Activated CD8-positive, alpha-beta T cell treated with anti-CD3 and anti-CD28 coated beads for 36 hours (primary cell): ENCODE data around the gene NCKAP5L. TPM values are rescaled to one million over a fixed set of nuclear protein-coding genes. Genes with fewer than 3 reads are reported as not detected.

Experiments used
- ATAC-seq: fragments of 200-7000 bp; cut with Tn5 transposase; one replicate; pipeline ENCODE4 v1.10.0; 2021; ENCODE audit warnings: mild to moderate bottlenecking, moderate library complexity
- CTCF ChIA-PET: fragments of 350-600 bp; sonication (Branson Sonifier 250); formaldehyde crosslinking; loops from one replicate; lab custom pipeline; 2021; ENCODE audit warnings: antibody characterized with exemption; lab: Charles Lee
- POLR2A ChIA-PET: fragments of 350-600 bp; sonication (Branson Sonifier 250); formaldehyde crosslinking; loops from one replicate; lab custom pipeline; 2021; ENCODE audit warnings: antibody characterized with exemption; lab: Charles Lee
- DNase-seq: peaks from one replicate; pipeline ENCODE4 v3.0.0-alpha.2; 2020
- H3K27ac Mint-ChIP-seq: one replicate; pipeline ENCODE4 v1.8.0; 2021; ENCODE audit warnings: mild to moderate bottlenecking, mixed read lengths
- H3K27me3 Mint-ChIP-seq: one replicate; pipeline ENCODE4 v1.8.0; 2021; ENCODE audit warnings: mixed read lengths
- H3K36me3 Mint-ChIP-seq: one replicate; pipeline ENCODE4 v1.8.0; 2021; ENCODE audit warnings: low read depth, mixed read lengths
- H3K4me1 Mint-ChIP-seq: one replicate; pipeline ENCODE4 v1.8.0; 2021; ENCODE audit warnings: low read depth, mixed read lengths
- H3K4me3 Mint-ChIP-seq: one replicate; pipeline ENCODE4 v1.8.0; 2021; ENCODE audit warnings: mild to moderate bottlenecking, moderate library complexity, mixed read lengths
- H3K9me3 Mint-ChIP-seq: one replicate; pipeline ENCODE4 v1.8.0; 2021; ENCODE audit warnings: mixed read lengths
- intact Hi-C: fragments of 100-400 bp; cut with micrococcal nuclease; formaldehyde crosslinking; loops from one replicate; pipeline ENCODE4 v1.10.0; 2022
- total RNA-seq, 2 experiments: library from RNA; stranded (reverse); gene quantifications; one replicate each; pipeline ENCODE4 v1.2.3, GENCODE V29; 2021
- TF ChIP-seq, protein P1 (sequence below): fragments of 200-600 bp; IDR thresholded peaks from one replicate; pipeline ENCODE4 v1.8.0; 2022; ENCODE audit warnings: antibody characterized with exemption, mild to moderate bottlenecking

NCKAP5L gene
- total RNA-seq, 2 experiments from 2014 or later, result 5.5 to 5.7 TPM

DNA sequence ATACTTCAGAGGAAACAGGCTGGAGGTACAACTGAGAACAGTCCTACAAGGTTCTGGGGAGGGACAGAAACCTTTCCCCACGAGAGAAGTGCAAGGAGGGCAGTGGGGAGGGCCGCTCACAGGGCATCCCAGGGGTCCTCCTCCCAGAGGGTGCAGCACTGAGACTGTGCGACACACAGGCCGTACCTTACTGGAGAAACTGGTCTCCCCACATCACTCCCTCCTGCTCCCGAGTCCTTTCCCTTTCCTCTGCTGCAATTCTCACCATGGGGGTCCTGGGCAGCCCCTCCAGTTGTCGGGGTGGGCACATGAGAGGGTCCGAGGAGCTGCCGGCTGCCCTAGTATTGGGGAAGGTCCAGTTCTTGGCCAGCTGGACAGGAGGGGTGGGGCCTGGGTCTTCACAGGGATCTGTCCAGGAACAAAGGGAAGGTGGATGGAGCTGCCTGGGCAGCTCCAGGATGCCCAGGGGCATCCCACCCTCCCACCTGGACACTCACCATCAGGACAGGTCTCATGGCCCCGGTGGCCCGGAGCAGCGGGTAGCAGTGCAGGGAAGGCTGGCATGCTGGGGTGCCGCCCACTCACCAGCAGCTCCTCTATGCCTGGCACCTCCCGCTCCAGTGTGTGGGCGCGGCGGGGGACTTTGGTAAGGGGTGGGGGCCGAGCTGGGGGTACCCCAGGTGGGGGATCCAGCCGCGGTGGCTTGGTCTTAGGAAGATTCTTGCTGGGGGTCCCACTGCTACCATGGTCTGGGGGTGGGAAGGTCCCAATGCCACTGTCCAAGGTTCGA, 35.8 kb downstream of the NCKAP5L start:
- H3K27ac Mint-ChIP-seq, result no peak overlapping the region
- no peak for DNase-seq
- no peaks in the 10 kb centered on the region for H3K4me1 Mint-ChIP-seq
- POLR2A ChIA-PET, result no interaction called here
- peaks cover 5% of the 10 kb centered on the region for H3K9me3 Mint-ChIP-seq
- ATAC-seq, result no peak
- no peaks in the 10 kb centered on the region for H3K36me3 Mint-ChIP-seq
- TF ChIP-seq, protein P1, sequence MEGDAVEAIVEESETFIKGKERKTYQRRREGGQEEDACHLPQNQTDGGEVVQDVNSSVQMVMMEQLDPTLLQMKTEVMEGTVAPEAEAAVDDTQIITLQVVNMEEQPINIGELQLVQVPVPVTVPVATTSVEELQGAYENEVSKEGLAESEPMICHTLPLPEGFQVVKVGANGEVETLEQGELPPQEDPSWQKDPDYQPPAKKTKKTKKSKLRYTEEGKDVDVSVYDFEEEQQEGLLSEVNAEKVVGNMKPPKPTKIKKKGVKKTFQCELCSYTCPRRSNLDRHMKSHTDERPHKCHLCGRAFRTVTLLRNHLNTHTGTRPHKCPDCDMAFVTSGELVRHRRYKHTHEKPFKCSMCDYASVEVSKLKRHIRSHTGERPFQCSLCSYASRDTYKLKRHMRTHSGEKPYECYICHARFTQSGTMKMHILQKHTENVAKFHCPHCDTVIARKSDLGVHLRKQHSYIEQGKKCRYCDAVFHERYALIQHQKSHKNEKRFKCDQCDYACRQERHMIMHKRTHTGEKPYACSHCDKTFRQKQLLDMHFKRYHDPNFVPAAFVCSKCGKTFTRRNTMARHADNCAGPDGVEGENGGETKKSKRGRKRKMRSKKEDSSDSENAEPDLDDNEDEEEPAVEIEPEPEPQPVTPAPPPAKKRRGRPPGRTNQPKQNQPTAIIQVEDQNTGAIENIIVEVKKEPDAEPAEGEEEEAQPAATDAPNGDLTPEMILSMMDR, result no peak
- intact Hi-C loops, result no loop called here
- H3K27me3 Mint-ChIP-seq, result no peaks in the 10 kb centered on the region
- CTCF ChIA-PET, result no interaction called here
- H3K4me3 Mint-ChIP-seq, result no peak overlapping the region

DNA sequence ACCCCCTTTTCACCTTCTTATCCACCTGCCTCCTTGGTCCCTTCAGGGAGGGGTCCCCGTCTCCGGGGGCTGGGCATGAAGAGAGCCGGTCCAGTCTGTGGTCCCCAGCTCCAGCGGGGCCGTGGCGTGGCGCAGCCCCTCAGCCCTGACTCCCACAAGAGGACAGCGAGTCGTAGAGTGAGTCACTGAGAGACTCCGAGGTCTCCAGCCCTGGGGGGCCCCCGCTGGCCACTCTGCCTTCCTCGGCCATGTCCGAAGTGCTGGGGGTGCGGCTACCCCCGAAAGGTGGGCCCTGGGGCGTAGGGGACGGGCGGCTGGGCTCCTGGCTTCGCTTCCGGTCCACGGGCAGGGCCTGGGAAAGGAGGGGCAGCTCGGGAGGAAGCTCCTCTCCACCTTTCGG, 36.5 kb downstream of the NCKAP5L start:
- CTCF ChIA-PET, result no interaction called here
- POLR2A ChIA-PET, result no interaction called here
- Mint-ChIP-seq H3K4me1 (no peaks in the 10 kb centered on the region), H3K27me3 (no peaks in the 10 kb centered on the region), H3K27ac (no peak overlapping the region), H3K9me3 (peaks cover 5% of the 10 kb centered on the region), H3K4me3 (no peak overlapping the region), H3K36me3 (no peaks in the 10 kb centered on the region)
- intact Hi-C loops, result no loop called here
- TF ChIP-seq, protein P1, result no peak
- no peak for ATAC-seq
- DNase-seq, result no peak

DNA sequence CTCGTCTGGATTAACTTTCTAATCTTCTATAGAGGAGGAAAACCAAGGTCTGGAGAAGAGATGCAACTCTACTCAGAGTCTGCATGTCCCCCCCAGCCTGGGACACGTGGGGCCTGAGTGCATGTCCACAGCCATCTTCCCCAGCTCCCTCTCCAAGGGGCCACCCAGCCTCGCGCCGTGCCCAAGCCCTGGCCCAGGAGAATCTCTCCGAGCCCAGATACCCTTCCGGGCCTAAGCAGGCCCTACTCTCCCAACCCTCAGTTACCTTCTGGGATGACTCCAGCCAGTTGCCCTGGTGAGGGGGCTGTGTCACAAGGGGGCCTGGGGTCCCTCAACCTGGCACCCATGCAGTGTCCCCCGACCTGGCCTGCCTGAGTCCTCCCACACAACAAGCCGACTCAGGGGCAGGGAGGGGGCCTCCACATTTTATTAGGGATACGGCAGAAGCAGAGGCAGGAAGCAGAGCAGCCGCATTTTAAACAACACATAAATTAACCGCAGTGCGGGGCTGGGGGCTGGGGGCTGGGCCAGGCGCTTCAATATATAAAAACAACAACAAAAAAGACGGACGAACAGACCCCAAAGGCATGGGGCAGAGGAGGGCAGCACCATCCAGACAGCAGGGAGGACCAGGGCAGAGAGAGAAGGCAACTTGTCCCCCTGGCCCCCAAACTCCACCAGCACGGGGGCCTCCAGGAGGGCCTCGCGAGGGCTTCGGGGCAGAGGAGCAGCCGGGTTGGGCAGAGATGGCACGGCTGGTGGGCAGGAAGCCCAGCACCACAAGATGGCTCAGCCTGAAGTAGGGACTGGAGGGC, 37.3 kb downstream of the NCKAP5L start:
- ATAC-seq, result no peak
- Mint-ChIP-seq H3K27me3 (no peaks in the 10 kb centered on the region), H3K9me3 (peaks cover 5% of the 10 kb centered on the region), H3K4me1 (no peaks in the 10 kb centered on the region), H3K27ac (no peak overlapping the region), H3K4me3 (no peak overlapping the region), H3K36me3 (no peaks in the 10 kb centered on the region)
- DNase-seq, result no peak
- ChIA-PET POLR2A (no interaction called here), CTCF (no interaction called here)
- TF ChIP-seq, protein P1, result no peak
- intact Hi-C loops, result no loop called here

DNA sequence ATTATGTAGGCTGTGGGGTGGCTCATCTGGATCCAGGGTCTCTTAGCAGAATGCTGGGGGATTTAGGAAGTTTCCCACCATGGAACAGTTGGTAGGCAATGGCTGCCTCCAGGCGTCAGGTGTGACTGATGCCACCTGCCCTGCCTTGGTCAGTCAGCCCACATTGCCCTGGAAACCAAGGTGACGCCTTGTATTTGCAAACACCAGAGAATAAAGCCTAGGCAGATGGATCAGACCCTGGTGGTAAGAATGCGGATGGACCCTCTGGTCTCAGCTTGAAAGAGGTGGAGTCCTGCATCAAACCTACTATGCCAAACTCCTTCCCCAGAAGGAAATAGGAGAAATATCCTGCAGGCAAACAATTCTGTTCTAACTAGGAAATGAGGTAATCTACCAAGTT, 38.2 kb downstream of the NCKAP5L start:
- H3K36me3 Mint-ChIP-seq, result no peaks in the 10 kb centered on the region
- no peak for DNase-seq
- ChIA-PET POLR2A (no interaction called here), CTCF (no interaction called here)
- no peak for ATAC-seq
- H3K9me3 Mint-ChIP-seq, result peaks cover 5% of the 10 kb centered on the region
- H3K27ac Mint-ChIP-seq, result no peak overlapping the region
- no peaks in the 10 kb centered on the region for H3K27me3 Mint-ChIP-seq
- H3K4me3 Mint-ChIP-seq, result no peak overlapping the region
- H3K4me1 Mint-ChIP-seq, result no peaks in the 10 kb centered on the region
- intact Hi-C loops, result no loop called here
- TF ChIP-seq, protein P1, result no peak

DNA sequence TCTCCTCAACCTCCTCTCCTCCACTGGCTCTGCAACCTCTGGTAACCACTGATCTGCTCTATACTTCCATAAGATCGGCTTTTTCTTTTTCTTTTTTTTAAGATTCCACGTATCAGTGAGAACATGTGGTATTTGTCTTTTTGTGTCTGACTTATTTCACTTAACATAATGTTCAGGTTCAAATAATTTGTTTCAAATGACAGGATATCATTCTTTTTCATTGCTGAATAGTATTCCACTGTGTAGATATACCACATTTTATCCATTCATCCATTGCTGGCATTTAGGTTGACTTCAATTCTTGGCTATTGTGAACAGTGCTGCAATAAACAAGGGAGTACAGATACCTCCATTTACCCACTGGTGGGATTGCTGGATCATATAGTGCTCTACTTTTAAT, 40.5 kb downstream of the NCKAP5L start:
- H3K4me3 Mint-ChIP-seq, result no peak overlapping the region
- POLR2A ChIA-PET, result no interaction called here
- TF ChIP-seq, protein P1, result no peak
- intact Hi-C loops, result no loop called here
- H3K36me3 Mint-ChIP-seq, result no peaks in the 10 kb centered on the region
- H3K4me1 Mint-ChIP-seq, result no peaks in the 10 kb centered on the region
- H3K27me3 Mint-ChIP-seq, result peaks cover 7% of the 10 kb centered on the region
- DNase-seq, result no peak
- CTCF ChIA-PET, result interaction anchor here (0.9 kb wide), 1 partner anchor 251 kb away, joined by 5 read pairs; no protein-coding TSS in a partner anchor
- ATAC-seq, result no peak
- peaks cover 5% of the 10 kb centered on the region for H3K9me3 Mint-ChIP-seq
- H3K27ac Mint-ChIP-seq, result no peak overlapping the region
